HG03378 (cell line): Measurements from ENCODE around the gene MXI1.
A peak's percentile ranks its signal among the peaks of the same experiment; 100 is the strongest.
"Not testable (repeated sequence)": the region's sequence is repeated elsewhere in the genome, so short reads cannot be mapped to it uniquely, and the experiment has no call there.

ENCODE experiments used
- ATAC-seq: cut with Tn5 transposase; IDR thresholded peaks from one replicate; pipeline ENCODE4 v1.9.1; 2021; ENCODE audit warnings: mild to moderate bottlenecking, moderate library complexity; ENCODE audit not compliant: unreplicated experiment

The MXI1 gene

DNA sequence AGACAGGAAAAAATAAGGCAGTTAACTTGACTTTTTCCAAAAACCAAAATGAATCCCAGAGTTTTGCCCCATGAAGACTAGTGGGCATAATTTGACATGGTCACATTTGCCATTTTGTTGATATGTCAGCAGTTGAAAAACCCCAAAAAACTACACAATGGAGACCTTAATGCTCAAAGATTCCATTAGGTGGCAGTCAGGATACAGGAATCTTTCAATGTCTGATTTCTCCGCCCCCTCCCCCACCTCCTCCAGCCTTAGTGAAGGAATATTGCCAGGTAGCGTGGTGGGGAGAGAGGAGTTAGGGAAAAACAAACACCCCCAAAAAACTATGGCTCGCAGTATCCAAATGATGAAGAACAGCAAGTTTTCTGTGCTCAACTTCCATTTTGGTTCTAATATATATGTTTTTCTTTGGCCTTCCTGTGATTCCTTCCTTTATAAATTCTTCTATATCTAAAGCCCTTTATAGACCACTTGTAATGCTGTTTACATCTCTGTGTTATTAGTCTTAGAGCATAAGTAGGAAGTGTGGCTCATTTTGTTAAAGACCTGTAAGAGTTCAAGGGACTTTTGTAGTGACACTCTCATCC lies 104.0 kb downstream of the MXI1 start:
- peak; percentile 60 for ATAC-seq

DNA sequence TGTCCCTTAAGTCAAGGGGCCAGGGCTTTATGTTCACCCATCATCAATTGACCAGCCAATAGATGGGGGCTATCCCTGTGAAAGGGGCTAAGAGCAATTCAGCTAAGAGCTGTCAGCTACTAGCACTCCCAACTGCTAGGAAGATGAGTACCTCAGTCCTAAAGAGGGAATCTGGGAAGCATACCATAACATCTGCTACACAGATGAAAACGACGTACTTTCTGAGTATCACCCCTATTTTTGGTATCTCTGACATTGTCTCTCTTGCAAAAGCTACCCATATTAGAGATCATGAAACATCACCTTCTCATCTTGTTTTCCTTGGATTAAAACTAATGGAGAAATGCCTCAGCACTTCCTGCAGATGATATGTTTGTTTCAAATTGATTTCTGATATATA lies 104.8 kb downstream of the MXI1 start:
- no peak for ATAC-seq

DNA sequence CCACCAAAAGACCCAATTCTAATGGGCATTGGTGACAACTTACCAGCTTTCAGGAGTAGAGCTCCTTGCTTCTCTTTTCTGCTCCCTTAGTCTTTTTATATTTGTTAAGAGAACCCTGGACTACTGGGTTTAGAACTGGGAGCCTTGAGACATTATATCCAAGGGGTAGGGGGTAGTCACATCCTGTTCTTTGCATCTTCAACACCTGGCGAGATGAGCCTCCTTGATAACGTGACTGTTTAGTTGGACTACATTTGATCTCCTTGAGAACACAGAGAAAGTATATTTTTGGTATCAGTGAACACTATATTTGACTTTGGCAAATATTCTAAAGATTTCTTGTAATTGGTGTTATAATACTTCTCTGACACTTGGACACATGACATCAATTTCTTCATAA lies 106.3 kb downstream of the MXI1 start:
- no peak for ATAC-seq

DNA sequence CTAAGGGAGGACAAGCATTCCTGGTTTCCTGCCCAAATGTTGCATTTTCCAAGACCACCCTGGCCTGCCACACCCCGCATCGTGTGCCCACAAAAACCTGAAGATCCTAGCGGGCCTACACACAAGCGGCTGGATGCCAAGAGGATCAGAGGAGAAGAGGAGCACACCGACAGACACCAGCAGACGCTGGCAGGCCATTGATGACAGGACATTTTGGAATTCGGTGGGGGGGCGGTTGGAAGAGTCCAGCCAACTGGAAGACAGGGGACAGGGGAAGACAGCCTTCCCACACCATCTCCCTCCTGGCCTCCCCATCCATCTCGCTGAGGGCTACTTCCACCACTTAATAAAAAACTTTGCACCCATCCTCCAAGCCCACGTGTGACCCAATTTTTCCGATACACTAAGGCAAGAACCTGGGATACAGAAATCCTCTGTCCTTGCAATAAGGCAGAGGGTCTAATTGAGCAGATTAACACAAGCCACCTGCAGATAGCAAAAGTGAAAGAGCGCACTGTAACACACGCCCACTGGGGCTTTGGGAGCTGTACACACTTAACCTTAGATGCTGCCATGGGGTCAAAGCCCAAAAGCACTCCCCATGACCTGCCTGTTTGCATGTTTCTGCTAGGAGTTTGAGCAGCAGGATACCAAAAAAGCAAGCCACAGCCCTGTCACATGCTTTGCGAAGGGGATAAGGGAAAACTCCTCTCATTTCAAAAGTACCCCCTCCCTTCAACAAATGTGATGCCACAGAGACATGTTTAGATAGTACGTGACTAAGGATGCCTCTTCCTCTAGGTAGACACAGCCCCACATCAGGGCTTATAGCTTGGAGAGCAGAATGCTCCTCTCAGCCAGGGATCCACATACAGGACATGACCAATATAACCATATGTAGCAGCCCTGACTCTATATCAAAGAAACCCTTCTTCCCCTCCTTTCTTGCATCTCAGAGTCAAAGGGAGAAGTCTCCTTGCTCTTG lies 110.8 kb downstream of the MXI1 start:
- ATAC-seq = no peak

DNA sequence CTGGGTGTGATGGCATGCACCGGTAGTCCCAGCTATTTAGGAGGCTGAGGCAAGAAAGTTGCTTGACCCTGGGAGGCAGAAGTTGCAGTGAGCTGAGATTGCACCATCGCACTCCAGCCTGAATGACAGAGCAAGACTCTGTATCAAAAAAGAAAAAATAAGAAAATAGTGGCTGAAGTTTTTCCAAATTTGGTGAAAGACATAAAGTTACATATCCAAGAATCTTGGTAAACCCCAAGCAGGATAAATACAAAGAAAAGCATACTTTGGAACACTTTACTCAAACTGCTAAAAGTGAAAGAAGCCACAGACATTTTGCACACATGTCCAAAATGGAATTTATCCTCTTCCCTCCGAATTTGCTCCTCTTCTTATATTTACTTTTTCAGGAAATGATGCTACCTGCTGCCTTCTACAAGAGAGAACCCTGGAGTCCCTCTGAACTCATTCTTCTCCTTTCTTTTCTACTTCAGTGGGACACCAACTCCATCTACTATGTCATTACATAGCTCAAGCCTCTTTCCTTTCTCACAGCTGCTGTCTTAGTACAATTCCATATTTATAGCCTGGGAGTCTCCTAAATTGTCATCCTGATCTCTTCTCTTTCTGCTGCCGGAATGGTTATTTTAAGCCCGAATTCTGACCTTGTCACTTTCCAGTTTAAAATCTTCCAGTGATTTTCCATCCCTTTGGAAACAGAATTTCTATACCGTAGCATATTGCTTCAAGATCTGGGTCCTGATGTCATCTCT lies 114.6 kb downstream of the MXI1 start:
- no peak for ATAC-seq

DNA sequence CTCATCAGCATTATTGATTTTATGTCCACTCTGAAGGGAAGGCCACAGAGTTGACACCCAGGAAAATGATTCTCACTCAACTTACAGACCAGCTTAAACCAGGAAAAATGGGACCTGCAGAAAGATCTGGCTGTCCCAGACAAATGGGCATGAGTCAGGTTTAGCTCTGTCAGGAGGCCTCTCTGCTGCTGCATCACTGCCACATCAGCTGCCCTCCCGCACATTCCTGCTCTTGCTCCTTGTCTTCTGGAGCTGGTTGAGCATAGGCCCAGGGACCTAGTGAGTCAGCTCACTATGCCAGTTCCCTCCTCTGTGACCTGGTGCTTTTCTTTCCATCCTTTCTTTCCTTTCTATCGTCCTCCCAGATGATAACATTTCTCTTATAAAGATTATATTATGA lies 116.1 kb downstream of the MXI1 start:
- no peak for ATAC-seq

DNA sequence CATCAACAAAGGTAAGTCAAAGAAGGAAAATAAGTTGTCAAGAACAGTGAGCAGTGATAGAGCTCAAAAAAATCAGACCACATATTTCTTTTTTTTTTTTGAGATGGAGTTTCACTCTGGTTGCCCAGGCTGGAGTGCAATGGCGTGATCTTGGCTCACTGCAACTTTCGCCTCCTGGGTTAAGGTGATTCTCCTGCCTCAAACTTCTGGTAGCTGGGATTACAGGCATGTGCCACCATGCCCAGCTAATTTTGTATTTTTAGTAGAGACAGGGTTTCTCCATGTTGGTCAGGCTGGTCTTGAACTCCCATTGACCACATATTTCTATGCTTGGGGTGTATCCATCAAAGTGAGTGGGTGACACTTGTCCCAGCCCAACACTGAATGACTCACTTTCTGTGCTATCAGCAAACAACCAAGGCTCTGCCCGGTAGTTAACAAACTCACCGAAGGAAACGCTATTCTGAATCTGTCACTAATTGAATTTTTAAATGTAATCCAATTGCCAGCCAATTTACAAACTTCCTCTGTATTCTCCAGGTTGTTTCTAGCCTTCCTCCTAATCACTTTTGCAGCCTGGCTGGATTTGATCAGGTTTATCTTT lies 116.9 kb downstream of the MXI1 start:
- peak; percentile 56 for ATAC-seq

DNA sequence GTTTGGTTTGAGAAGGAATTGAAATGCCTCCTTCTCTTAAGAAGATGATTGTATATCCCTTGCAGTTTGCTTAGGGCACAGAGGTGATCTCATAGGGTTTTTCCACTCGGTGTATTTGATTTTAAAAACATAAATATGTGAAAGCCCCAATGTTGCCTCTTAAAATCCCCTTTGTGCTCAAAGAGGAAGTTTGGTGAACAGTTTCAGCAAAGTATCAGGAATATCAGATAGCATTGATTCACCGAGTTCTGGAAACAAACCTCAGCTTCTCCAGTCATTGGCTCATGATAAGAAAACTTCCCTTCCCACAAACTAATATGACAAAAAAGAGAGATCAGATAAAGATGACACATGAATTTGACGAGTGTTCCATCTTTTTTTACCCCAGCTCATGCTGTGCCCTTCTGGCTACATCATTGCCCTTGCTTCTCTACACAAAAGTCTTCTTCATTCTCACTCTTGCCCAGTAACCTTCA lies 117.4 kb downstream of the MXI1 start:
- ATAC-seq = peak; percentile 67

DNA sequence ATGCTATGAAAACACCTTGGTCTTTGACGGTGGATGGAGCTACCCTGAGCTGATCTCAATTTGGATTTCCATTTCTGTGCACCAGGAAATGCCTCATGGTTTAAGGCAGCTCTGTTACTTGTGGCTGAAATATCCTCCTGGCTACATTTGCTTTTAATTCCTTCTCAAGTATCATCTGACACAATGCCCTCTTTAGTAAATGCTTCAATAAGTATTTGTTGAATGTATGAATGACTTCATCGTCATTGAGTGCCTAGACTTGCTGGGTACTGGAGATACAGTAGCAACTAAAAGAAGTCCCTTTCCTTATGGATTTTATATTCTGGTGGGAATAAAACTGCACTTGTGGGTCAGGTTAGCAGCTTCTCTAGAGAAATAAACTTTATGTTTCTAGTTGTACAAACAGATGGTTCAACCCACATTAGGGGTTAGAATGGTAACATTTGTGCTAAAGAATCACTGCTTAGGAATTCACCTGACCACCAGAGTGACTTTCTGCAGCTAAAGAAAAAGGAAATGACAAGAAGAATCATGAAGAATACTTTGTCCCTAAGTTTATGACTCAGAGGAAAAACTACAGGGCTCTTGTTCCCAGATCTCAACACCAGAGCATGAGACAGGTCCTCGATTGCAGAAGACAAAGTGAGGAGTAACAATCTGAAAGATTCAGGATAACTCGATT lies 119.1 kb downstream of the MXI1 start:
- no peak for ATAC-seq

DNA sequence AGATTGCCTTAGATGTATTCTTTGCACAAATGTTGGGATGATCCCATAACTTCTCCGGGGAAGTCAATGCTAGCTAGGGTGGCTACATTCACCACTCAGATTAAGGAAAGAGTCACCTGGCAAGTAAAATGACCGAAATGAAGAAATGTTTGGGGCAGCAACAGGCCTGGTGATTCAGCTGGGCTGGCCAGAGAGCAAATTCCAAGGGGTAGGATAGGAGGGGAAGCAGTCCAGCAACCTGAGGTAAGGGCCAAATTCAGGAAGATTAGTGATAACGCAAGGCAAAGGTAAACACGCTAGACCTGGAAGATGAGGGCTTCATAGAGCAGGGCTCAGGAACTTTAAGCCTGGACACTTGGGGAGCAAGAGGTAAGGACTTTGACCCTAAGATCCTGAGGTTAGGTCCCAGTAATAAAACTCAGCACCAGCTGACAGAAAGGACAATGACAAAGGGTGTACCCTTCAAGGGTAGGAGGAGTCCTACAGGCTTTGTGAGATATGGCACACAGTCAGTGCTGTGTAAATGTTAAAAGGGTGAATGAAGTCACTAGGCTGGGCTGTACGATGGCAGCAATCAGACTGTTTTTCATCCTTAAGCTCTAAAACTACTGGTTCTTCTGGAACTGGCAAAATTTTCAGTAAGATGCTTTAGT lies 120.0 kb downstream of the MXI1 start:
- no peak for ATAC-seq

DNA sequence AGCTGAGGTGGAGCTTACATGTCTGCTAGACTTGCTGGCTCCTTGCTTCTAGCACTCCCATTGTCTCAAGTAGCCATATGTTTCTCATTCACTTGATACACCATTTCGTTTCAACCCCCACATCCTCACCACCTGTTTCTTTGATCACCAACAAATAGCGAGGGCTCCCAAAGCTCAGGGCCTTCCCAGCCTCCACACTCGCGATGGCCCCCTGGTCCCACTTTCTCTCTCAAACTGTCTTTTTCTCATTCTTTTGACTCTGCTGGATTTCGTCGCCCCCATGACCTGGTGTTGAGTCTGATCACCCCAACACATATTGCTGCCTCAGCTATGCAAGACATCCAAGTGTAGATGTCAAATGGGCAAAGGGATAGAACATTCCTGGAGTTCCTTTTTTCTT lies 123.3 kb downstream of the MXI1 start:
- ATAC-seq = no peak

DNA sequence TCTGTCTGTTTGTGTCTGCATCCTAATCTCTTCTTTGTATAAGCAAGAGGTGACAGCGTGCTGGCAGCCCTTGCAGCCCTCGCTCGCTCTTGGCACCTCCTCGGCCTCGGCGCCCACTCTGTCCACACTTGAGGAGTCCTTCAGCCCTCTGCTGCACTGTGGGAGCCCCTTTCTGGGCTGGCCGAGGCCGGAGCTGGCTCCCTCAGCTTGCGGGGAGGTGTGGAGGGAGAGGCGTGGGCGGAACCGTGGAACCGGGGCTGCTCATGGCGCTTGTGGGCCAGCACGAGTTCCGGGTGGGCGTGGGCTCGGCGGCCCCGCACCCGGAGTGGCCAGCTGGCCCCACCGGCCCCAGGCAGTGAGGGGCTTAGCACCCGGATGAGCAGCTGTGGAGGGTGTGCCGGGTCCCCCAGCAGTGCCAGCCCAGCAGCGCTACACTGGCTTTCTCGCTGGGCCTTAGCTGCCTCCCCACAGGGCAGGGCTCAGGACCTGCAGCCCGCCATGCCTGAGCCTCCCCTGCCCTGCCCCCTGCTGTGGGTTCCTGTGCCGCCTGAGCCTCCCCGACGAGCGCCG lies 123.9 kb downstream of the MXI1 start:
- ATAC-seq = not testable (repeated sequence)

DNA sequence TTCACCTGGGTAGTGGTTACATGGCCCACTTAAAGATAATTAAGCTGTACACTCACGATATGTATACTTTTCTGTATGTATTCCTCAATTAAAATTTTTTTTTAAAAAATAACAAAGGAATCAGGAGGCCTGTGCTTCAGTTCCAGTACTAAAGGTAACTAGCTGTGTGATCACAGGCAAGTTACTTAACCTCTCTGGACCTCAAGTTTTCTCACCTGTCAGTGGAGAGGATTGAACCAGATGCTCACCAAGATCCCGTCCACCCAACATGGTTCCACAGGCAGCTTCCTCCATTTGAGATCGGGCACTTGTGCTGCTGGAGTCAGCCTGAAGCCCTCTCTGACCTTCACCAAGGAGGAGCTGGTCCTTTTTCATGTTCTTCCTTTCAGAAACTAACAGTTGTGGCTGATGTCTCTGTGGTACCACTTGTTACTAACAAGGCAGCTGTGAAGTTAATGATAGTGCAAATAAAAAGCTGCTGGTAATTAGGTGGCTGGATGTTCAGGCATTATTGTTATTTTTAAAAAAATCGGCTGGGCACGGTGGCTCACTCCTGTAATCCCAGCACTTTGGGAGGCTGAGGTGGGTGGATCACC lies 126.8 kb downstream of the MXI1 start:
- ATAC-seq = no peak

DNA sequence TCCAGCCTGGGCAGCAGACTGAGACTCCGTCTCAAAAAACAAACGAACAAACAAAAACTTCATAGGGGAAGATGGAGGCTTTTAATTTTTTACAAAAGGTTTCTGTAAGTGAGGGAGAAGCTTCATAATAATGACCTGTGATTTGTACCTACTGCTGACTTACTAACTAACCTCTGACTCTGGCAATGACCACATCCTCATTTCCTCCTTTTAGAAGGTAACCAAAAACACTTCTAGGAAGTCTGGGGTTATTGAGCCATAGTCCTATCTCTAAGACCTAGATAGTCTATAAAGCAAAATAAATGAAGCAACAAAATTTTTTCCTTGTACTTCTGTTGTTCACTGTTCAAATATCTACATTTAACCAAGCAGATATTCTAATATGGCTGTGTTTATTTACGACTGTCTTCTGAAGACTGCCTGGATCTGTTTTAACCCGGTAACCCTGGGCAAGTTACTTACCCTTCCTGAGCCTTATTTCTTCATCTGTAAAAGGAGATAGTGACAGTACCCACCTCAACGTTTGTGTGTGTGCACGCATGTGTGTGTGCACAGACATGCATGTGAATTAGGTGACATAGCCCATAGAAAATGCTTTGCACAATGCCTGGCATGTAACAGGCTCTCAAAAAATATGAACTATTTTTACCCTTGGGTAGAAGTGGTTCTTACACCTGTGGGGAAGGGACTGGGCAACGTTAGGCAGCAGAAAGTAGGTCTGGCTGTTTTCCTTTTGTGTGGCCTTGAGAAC lies 128.1 kb downstream of the MXI1 start:
- peak; percentile 53 for ATAC-seq

DNA sequence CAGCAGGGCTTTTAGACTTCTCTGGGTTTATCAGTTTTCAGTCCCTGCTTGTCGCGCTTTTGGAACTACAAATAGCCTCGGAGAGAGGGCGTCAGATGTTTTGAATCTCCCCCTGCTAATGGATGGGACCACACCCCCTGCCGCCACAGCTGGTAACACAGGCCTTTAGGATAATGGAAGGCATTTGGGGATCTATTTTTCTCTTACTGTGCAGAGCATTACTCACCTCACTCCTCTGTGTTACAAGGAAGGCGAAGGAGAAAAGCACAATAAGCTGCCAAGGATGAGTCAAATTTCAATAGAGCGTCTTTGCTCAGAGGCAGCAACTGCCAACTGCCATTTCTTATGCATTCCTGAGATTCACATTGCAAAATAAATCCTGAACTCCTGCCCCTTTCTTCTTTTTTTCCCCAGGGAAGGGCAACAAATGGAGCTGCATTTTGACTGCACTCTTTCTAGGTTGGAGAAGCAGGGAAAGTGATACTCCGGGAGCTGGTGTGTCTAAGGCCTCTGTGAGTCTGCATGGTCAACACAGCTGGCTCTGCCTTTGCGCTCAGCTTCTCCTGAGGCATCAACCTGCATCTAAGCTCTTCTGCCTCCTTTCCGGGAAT lies 128.8 kb downstream of the MXI1 start:
- ATAC-seq = no peak
